ENCODE results near the gene TSPAN2. TPM values are rescaled to one million over a fixed set of nuclear protein-coding genes. Genes with fewer than 3 reads are reported as not detected.

Gene TSPAN2
- total RNA-seq, 4 donors from 2014 or later, result 1.8 to 3.3 (median 2.6) TPM

DNA sequence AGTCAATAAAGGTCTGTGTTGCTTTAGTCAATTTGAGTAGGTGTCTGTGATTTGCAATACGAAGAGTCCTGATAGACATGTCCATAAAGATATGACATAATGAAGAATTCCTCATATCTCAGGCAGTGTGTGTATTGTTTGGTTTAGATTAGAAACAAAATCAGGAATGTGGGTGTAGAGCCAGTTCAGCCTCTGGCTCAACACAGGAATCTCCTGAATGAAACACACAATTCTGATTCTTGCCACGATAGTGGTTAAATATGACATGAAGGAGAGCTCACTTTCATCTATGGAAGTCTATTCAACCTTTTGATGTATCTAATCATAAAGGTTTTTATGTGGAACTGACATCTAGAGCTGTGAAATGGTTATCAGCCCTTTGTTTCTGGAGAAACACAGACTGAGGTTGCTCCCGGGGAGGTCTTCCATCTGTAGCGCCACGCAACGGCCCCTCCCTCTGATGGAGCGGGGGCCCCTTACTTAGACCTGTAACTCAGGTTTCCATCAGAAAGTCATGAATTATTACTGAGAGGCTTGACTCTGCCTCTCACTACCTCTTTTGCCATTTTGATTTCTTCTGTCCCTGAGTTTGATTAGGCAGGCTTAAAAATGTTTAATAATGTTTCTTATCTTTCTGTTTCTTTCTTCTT, 19.5 kb downstream of the TSPAN2 start:
- peaks cover 0 to 17% (median 0%) of the 10 kb centered on the region in 4 donors for H3K4me1 ChIP-seq

DNA sequence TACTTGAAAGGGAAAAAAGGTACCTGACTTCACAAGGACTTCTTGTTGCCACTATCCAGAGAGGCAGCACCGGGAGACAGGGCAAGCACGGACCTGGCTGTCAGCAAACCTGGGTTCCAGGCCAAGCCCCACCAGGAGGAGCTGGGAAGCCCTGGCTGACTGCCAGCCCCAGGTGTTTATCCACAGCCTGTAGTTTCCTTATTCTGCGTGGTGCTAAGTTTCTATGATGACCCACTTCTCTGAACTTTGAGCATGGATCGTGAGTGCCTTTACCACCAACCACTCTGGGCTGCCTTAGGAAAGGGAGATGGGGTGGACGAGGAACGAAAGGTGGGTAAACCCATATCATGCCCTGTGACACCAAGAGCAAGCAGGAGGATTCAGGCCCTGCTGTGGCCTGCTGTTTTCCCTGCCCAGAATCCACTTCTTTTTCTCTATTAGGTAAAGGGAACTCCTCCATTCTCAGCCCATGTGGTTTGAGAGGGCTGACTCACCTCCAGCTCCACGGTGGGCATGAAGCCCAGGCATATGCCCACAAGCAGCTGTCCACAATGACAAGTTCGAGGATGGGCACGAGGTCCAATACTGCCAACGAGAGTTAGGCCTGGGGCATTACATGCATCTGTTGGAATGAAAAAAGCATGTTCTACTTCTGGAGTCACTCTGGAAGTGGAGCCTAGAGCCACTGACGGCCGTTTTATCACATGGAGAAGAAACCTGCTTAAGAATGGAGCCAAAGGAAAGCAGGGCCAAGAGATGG, 20.3 kb downstream of the TSPAN2 start:
- no peak overlapping the region for H3K4me3 ChIP-seq
- no peaks in the 10 kb centered on the region for H3K36me3 ChIP-seq
- H3K27ac ChIP-seq, result peak overlapping the region in 1 of 4 donors; percentile 41
- TF ChIP-seq CTCF (IDR thresholded peaks at IDR 0.05) (no peak), POLR2A (IDR thresholded peaks at IDR 0.05) (no peak)
- peaks cover 0 to 14% (median 0%) of the 10 kb centered on the region in 4 donors for H3K4me1 ChIP-seq
- DNase-seq, result no peak
- H3K9me3 ChIP-seq, result no peaks in the 10 kb centered on the region
- no peaks in the 10 kb centered on the region for H3K27me3 ChIP-seq

More for the DNA sequence above, 19.5 kb downstream of the TSPAN2 start:
- DNase-seq, result no peak
- Histone ChIP-seq H3K27me3 (no peaks in the 10 kb centered on the region), H3K36me3 (no peaks in the 10 kb centered on the region), H3K27ac (peak overlapping the region in 1 of 4 donors; percentile 41), H3K4me3 (no peak overlapping the region), H3K9me3 (no peaks in the 10 kb centered on the region)
- TF ChIP-seq CTCF (IDR thresholded peaks at IDR 0.05) (no peak), POLR2A (IDR thresholded peaks at IDR 0.05) (no peak)

GRCh38 chr1:115067161-115067859, 22.0 kb downstream of the TSPAN2 start:
- Histone ChIP-seq H3K4me3 (no peak overlapping the region), H3K4me1 (peaks cover 0 to 16% (median 0%) of the 10 kb centered on the region in 4 donors), H3K9me3 (no peaks in the 10 kb centered on the region), H3K36me3 (no peaks in the 10 kb centered on the region), H3K27ac (peak overlapping the region in 1 of 4 donors; percentile 27), H3K27me3 (no peaks in the 10 kb centered on the region)
- TF ChIP-seq POLR2A (IDR thresholded peaks at IDR 0.05) (no peak), CTCF (IDR thresholded peaks at IDR 0.05) (no peak)
- no peak for DNase-seq

GRCh38 chr1:115065021-115065420, 24.3 kb downstream of the TSPAN2 start:
- DNase-seq, result no peak
- Histone ChIP-seq H3K9me3 (no peaks in the 10 kb centered on the region), H3K4me3 (no peak overlapping the region), H3K27ac (no peak overlapping the region), H3K4me1 (peaks cover 0 to 24% (median 0%) of the 10 kb centered on the region in 4 donors), H3K27me3 (no peaks in the 10 kb centered on the region), H3K36me3 (no peaks in the 10 kb centered on the region)
- TF ChIP-seq CTCF (IDR thresholded peaks at IDR 0.05), result no peak
- no peak for TF ChIP-seq POLR2A (IDR thresholded peaks at IDR 0.05)

DNA sequence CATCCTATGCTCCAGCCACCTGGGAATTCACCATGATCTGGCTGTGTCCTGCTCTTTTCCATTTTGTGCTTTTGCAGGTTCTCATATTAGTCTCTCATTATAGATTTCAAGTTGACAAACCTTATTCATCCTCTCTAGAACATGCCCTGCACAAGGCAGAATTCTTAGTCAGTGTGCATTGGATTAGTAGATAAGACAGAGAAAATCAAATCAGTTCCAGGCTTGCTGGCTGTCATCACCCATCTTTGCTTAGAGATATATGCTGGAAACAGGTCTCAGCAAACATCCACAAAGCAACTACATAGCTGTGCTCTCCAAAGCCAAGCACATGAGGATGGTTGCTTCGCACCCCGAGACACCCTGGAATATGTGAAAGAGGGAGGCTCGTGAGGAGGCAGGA, 24.8 kb downstream of the TSPAN2 start:
- Histone ChIP-seq H3K27me3 (no peaks in the 10 kb centered on the region), H3K4me1 (peaks cover 0 to 24% (median 0%) of the 10 kb centered on the region in 4 donors), H3K27ac (no peak overlapping the region), H3K9me3 (no peaks in the 10 kb centered on the region), H3K4me3 (no peak overlapping the region), H3K36me3 (no peaks in the 10 kb centered on the region)
- TF ChIP-seq POLR2A (IDR thresholded peaks at IDR 0.05) (no peak), CTCF (IDR thresholded peaks at IDR 0.05) (no peak)
- DNase-seq, result no peak

Measured in Peyer's patch (tissue), 4 donors.